ENCODE data around the gene MVD. TPM values are rescaled to one million over a fixed set of nuclear protein-coding genes. Genes with fewer than 3 reads are reported as not detected.

The MVD gene
- total RNA-seq, 1 experiment from 2014 or later = 141 TPM

- no peak overlapping the region for H3K4me3 Mint-ChIP-seq (ENCODE audit: unreplicated experiment)
- H3K9me3 Mint-ChIP-seq (ENCODE audit: unreplicated experiment) = no peaks in the 10 kb centered on the region
- ChIA-PET POLR2A (no interaction called here), CTCF (no interaction called here)
- no peaks in the 10 kb centered on the region for H3K27me3 Mint-ChIP-seq (ENCODE audit: insufficient read depth, unreplicated experiment)
- no peak overlapping the region for H3K27ac Mint-ChIP-seq (ENCODE audit: unreplicated experiment)
- Histone ChIP-seq H3K4me1 (no peaks in the 10 kb centered on the region), H3K9me3 (no peaks in the 10 kb centered on the region), H3K36me3 (ENCODE audit: control insufficient read depth, insufficient read depth, low read length) (no peaks in the 10 kb centered on the region), H3K27me3 (replicated peaks; ENCODE audit: control insufficient read depth, insufficient read depth, low read length) (no peaks in the 10 kb centered on the region), H3K4me3 (ENCODE audit: low read depth, low read length) (no peak overlapping the region)
- TF ChIP-seq CTCF (IDR thresholded peaks at IDR 0.05; ENCODE audit: insufficient read depth in 1 of 2, low read depth in 1 of 2, low read length in 1 of 2, severe bottlenecking in 1 of 2, unreplicated experiment in 1 of 2) = no peak
- H3K4me1 Mint-ChIP-seq (ENCODE audit: low read depth, unreplicated experiment) = no peaks in the 10 kb centered on the region
- DNase-seq = no peak
- intact Hi-C loops (cut with micrococcal nuclease; ENCODE audit: unreplicated experiment) = no loop called here
- no peaks in the 10 kb centered on the region for H3K36me3 Mint-ChIP-seq (ENCODE audit: insufficient read depth, unreplicated experiment)
- BruUV-seq (replicated peaks) = no TSS peak
These were observed 31.6 kb upstream of the MVD start for GRCh38 chr16:88694221-88695087.

GRCh38 chr16:88693420-88694177 is 30.7 kb upstream of the MVD start:
- BruUV-seq (replicated peaks) = no TSS peak
- POLR2A ChIA-PET = no interaction called here
- no peak for TF ChIP-seq CTCF (IDR thresholded peaks at IDR 0.05; ENCODE audit: insufficient read depth in 1 of 2, low read depth in 1 of 2, low read length in 1 of 2, severe bottlenecking in 1 of 2, unreplicated experiment in 1 of 2)
- no peaks in the 10 kb centered on the region for H3K36me3 Mint-ChIP-seq (ENCODE audit: insufficient read depth, unreplicated experiment)
- Histone ChIP-seq H3K4me3 (ENCODE audit: low read depth, low read length) (no peak overlapping the region), H3K9me3 (no peaks in the 10 kb centered on the region), H3K4me1 (peaks cover under 1% of the 10 kb centered on the region; the same call in 1 of the 2 replicates), H3K36me3 (ENCODE audit: control insufficient read depth, insufficient read depth, low read length) (no peaks in the 10 kb centered on the region), H3K27me3 (replicated peaks; ENCODE audit: control insufficient read depth, insufficient read depth, low read length) (no peaks in the 10 kb centered on the region)
- no peaks in the 10 kb centered on the region for H3K9me3 Mint-ChIP-seq (ENCODE audit: unreplicated experiment)
- H3K4me1 Mint-ChIP-seq (ENCODE audit: low read depth, unreplicated experiment) = peaks cover 3% of the 10 kb centered on the region
- H3K4me3 Mint-ChIP-seq (ENCODE audit: unreplicated experiment) = no peak overlapping the region
- CTCF ChIA-PET = no interaction called here
- no peaks in the 10 kb centered on the region for H3K27me3 Mint-ChIP-seq (ENCODE audit: insufficient read depth, unreplicated experiment)
- intact Hi-C loops (cut with micrococcal nuclease; ENCODE audit: unreplicated experiment) = no loop called here
- no peak for DNase-seq
- H3K27ac Mint-ChIP-seq (ENCODE audit: unreplicated experiment) = no peak overlapping the region

GRCh38 chr16:88692861-88693260 is 30.0 kb upstream of the MVD start:
- no peak overlapping the region for H3K4me3 Mint-ChIP-seq (ENCODE audit: unreplicated experiment)
- peaks cover 10% of the 10 kb centered on the region for H3K4me1 Mint-ChIP-seq (ENCODE audit: low read depth, unreplicated experiment)
- BruUV-seq (replicated peaks) = no TSS peak
- H3K4me1 ChIP-seq = peaks cover 8% of the 10 kb centered on the region
- no peak overlapping the region for H3K27ac Mint-ChIP-seq (ENCODE audit: unreplicated experiment)
- H3K9me3 Mint-ChIP-seq (ENCODE audit: unreplicated experiment) = no peaks in the 10 kb centered on the region
- no peaks in the 10 kb centered on the region for H3K27me3 Mint-ChIP-seq (ENCODE audit: insufficient read depth, unreplicated experiment)
- H3K36me3 ChIP-seq (ENCODE audit: control insufficient read depth, insufficient read depth, low read length) = no peaks in the 10 kb centered on the region
- ChIA-PET POLR2A (no interaction called here), CTCF (no interaction called here)
- DNase-seq = no peak
- H3K4me3 ChIP-seq (ENCODE audit: low read depth, low read length) = no peak overlapping the region
- TF ChIP-seq CTCF (IDR thresholded peaks at IDR 0.05; ENCODE audit: insufficient read depth in 1 of 2, low read depth in 1 of 2, low read length in 1 of 2, severe bottlenecking in 1 of 2, unreplicated experiment in 1 of 2) = no peak
- intact Hi-C loops (cut with micrococcal nuclease; ENCODE audit: unreplicated experiment) = no loop called here
- H3K9me3 ChIP-seq = no peaks in the 10 kb centered on the region
- peaks cover 4% of the 10 kb centered on the region for H3K36me3 Mint-ChIP-seq (ENCODE audit: insufficient read depth, unreplicated experiment)
- H3K27me3 ChIP-seq (replicated peaks; ENCODE audit: control insufficient read depth, insufficient read depth, low read length) = no peaks in the 10 kb centered on the region

Data from Caco-2 (cell line).